OCI-LY7 (cell line): ENCODE measurements around the gene SSU72. TPM values are rescaled to one million over a fixed set of nuclear protein-coding genes. Genes with fewer than 3 reads are reported as not detected.

Experiments
- BruUV-seq: library from RNA; stranded (reverse); fragments of 400-500 nt; replicated peaks from 2 replicates; lab custom pipeline; 2021; lab: Mats Ljungman, UMichigan
- CTCF ChIA-PET: fragments of 300-600 bp; sonication (Branson Sonifier 250); formaldehyde crosslinking; loops from one replicate; lab custom pipeline; 2022; ENCODE audit warnings: antibody characterized with exemption; ENCODE audit not compliant: unreplicated experiment; lab: Charles Lee
- POLR2A ChIA-PET: fragments of 300-600 bp; sonication (Branson Sonifier 250); formaldehyde crosslinking; loops from one replicate; lab custom pipeline; 2022; ENCODE audit warnings: antibody characterized with exemption; lab: Charles Lee
- DNase-seq: peaks from one replicate; pipeline ENCODE4 v3.0.0-alpha.2; 2015; ENCODE audit warnings: low spot score
- H2AFZ ChIP-seq: fragments of 200-600 bp; sonication (generic), shearing (Covaris generic); 2 replicates; pipeline ENCODE4 v1.6.1; 2014; ENCODE audit warnings: mild to moderate bottlenecking, antibody characterized with exemption, low read length, moderate library complexity
- H3K27ac ChIP-seq: fragments of 200-600 bp; sonication (generic); 2 replicates; pipeline ENCODE4 v1.5.1; 2014; ENCODE audit warnings: mixed run types, low read depth, mild to moderate bottlenecking, moderate library complexity, low read length, inconsistent platforms; ENCODE audit not compliant: poor library complexity, severe bottlenecking
- H3K36me3 ChIP-seq: fragments of 200-600 bp; sonication (generic); 2 replicates; pipeline ENCODE4 v1.6.1; 2014; ENCODE audit warnings: mild to moderate bottlenecking, antibody characterized with exemption, low read length, moderate library complexity, mixed read lengths; ENCODE audit not compliant: insufficient read depth
- H3K4me1 ChIP-seq: fragments of 200-600 bp; sonication (generic); 2 replicates; pipeline ENCODE4 v1.5.1; 2014; ENCODE audit warnings: mild to moderate bottlenecking, low read length; ENCODE audit not compliant: insufficient read depth, poor library complexity, severe bottlenecking
- H3K4me2 ChIP-seq: fragments of 200-600 bp; sonication (generic); 2 replicates; pipeline ENCODE4 v1.6.1; 2014; ENCODE audit warnings: mild to moderate bottlenecking, low read length
- H3K4me3 ChIP-seq: fragments of 200-600 bp; sonication (generic); 2 replicates; pipeline ENCODE4 v1.5.1; 2014; ENCODE audit warnings: mild to moderate bottlenecking, low read depth, low read length; ENCODE audit not compliant: poor library complexity, severe bottlenecking
- H3K79me2 ChIP-seq: fragments of 200-600 bp; sonication (generic); 2 replicates; pipeline ENCODE4 v1.6.1; 2016; ENCODE audit warnings: low read depth, mild to moderate bottlenecking, low read length, moderate library complexity, mixed read lengths; ENCODE audit not compliant: insufficient read depth
- H3K9me2 ChIP-seq: fragments of 200-600 bp; sonication (generic); 2 replicates; pipeline ENCODE4 v1.6.1; 2016; ENCODE audit warnings: mild to moderate bottlenecking, low read length, mixed read lengths; ENCODE audit not compliant: insufficient read depth
- H3K9me3 ChIP-seq: fragments of 200-600 bp; sonication (generic); 2 replicates; pipeline ENCODE4 v1.6.1; 2014; ENCODE audit warnings: mild to moderate bottlenecking, mixed run types, low read length, mixed read lengths
- H4K20me1 ChIP-seq: fragments of 200-600 bp; sonication (generic); 2 replicates; pipeline ENCODE4 v1.6.1; 2014; ENCODE audit warnings: mild to moderate bottlenecking, antibody characterized with exemption, low read length, moderate library complexity, mixed read lengths; ENCODE audit not compliant: insufficient read depth
- EZH2phosphoT487 ChIP-seq: fragments of 200-600 bp; sonication (generic); IDR thresholded peaks from 2 replicates; pipeline ENCODE4 v1.6.1; 2018; ENCODE audit warnings: low read depth, borderline replicate concordance, mild to moderate bottlenecking, mixed run types, antibody characterized with exemption, low read length, moderate library complexity, mixed read lengths
- intact Hi-C: fragments of 100-400 bp; cut with micrococcal nuclease; formaldehyde crosslinking; loops from one replicate; pipeline ENCODE4 v1.10.0; 2022; ENCODE audit not compliant: unreplicated experiment
- total RNA-seq, 2 experiments: library from RNA; depleted of rRNA in 1 of 2; stranded (reverse); fragments of >200 nt in 1 of 2; shearing (Covaris generic) in 1 of 2; gene quantifications; 2 replicates each; pipeline ENCODE4 v1.2.3, GENCODE V29; 2014 to 2022
- TF ChIP-seq, protein P1 (sequence below): fragments of 200-600 bp; sonication (generic); conservative IDR thresholded peaks from 2 replicates; pipeline ENCODE4 v1.5.1; 2014; ENCODE audit warnings: mild to moderate bottlenecking, antibody characterized with exemption, low read length, moderate library complexity, mixed read lengths

SSU72 gene
- total RNA-seq, 2 experiments from 2014 or later, result 97.7 to 149 TPM

DNA sequence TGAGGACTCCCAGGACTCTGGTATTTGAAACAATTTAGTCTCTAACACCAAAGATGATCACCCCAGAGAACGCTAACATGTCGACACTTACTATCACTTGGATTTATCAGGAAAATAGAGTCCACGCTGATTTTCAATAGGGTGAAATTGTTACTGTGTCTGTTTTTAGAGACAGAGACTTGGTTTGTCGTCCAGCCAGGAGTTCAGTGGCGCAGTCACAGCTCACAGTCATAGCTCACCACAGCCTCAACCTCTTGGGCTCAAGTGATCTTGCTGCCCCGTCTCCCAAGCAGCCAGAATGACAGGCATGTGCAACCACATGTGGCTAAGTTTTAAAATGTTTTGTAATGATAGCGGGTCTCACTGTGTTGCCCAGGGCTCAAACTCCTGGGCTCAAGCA is 5.3 kb downstream of the SSU72 start:
- Histone ChIP-seq H4K20me1 (0 out of 2 replicates have a peak, but pooled peaks cover 12% of the 10 kb centered on the region), H3K9me3 (no peaks in the 10 kb centered on the region), H3K4me1 (peaks cover 13% of the 10 kb centered on the region), H3K9me2 (no peaks in the 10 kb centered on the region), H2AFZ (no peak overlapping the region), H3K36me3 (peaks cover 81% of the 10 kb centered on the region), H3K27ac (no peak overlapping the region), H3K4me2 (no peak overlapping the region), H3K79me2 (peaks cover 99% of the 10 kb centered on the region), H3K4me3 (no peak overlapping the region)
- no peak for TF ChIP-seq EZH2phosphoT487
- TF ChIP-seq, protein P1, sequence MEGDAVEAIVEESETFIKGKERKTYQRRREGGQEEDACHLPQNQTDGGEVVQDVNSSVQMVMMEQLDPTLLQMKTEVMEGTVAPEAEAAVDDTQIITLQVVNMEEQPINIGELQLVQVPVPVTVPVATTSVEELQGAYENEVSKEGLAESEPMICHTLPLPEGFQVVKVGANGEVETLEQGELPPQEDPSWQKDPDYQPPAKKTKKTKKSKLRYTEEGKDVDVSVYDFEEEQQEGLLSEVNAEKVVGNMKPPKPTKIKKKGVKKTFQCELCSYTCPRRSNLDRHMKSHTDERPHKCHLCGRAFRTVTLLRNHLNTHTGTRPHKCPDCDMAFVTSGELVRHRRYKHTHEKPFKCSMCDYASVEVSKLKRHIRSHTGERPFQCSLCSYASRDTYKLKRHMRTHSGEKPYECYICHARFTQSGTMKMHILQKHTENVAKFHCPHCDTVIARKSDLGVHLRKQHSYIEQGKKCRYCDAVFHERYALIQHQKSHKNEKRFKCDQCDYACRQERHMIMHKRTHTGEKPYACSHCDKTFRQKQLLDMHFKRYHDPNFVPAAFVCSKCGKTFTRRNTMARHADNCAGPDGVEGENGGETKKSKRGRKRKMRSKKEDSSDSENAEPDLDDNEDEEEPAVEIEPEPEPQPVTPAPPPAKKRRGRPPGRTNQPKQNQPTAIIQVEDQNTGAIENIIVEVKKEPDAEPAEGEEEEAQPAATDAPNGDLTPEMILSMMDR, result no peak
- ChIA-PET CTCF (no interaction called here), POLR2A (no interaction called here)
- BruUV-seq, result no TSS peak
- intact Hi-C loops, result no loop called here
- DNase-seq, result no peak

DNA sequence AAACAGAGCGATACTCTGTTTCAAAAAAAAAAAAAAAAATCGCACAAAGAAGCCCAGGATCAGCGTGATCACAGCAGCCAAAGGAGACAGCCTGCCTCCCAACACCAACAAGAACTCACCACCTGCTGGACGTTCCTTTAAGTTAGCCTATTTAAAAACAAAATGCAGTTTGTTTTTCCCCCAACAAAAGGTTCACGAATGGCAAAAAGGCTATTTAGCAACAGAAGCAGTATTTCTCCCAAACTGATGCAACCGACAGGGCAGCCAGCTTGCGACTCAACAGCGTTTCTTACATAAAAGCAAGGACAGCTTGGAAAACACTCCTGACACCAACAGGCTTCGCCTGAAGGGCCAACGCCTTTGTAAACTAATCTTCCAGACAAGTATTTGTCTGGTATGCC is 6.8 kb downstream of the SSU72 start:
- TF ChIP-seq EZH2phosphoT487, result no peak
- TF ChIP-seq, protein P1, result no peak
- CTCF ChIA-PET, result no interaction called here
- H4K20me1 ChIP-seq, result 0 out of 2 replicates have a peak, but pooled peaks cover 13% of the 10 kb centered on the region

DNA sequence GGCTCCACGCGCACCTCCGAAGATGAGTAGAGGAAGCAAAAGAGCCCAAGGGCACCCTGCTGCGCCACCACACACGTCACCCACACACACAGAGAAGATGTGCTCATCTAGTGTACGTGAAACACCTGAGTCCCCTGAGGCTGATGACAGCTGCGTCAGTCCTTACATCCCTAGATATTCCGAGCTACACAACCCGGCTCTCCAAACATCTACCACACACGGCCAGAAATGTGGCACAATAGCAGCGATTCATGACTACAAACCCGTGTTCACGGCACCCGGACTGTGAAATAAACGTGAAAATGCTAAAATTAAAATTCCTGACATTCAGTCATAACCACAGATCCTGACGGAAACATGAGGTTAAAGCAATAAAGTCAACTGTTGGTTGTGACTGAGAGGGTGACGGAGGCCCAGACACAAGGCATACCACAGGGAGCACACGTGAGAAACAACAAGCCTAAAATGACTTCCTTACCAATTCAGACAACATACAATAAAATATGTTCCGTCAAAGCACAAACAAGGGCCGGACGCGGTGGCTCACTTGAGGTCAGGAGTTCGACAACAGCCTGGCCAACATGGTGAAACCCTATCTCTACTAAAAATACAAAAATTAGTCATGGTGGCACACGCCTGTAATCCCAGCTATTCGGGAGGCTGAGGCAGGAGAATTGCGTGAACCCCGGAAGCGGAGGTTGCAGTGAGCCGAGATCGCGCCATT is 7.3 kb downstream of the SSU72 start:
- DNase-seq, result no peak
- Histone ChIP-seq H3K27ac (no peak overlapping the region), H3K4me1 (peaks cover 6% of the 10 kb centered on the region), H3K79me2 (peaks cover 86% of the 10 kb centered on the region), H2AFZ (no peak overlapping the region), H3K9me2 (no peaks in the 10 kb centered on the region), H3K9me3 (no peaks in the 10 kb centered on the region), H3K4me2 (no peak overlapping the region), H3K4me3 (no peak overlapping the region), H4K20me1 (0 out of 2 replicates have a peak, but pooled peaks cover 13% of the 10 kb centered on the region), H3K36me3 (peaks cover 93% of the 10 kb centered on the region)
- ChIA-PET CTCF (no interaction called here), POLR2A (no interaction called here)
- TF ChIP-seq, protein P1, result no peak
- TF ChIP-seq EZH2phosphoT487, result no peak
- BruUV-seq, result no TSS peak
- intact Hi-C loops, result no loop called here

More for the DNA sequence above, 6.8 kb downstream of the SSU72 start:
- no peak overlapping the region for H2AFZ ChIP-seq
- H3K4me1 ChIP-seq, result peaks cover 8% of the 10 kb centered on the region
- H3K9me2 ChIP-seq, result no peaks in the 10 kb centered on the region
- POLR2A ChIA-PET, result no interaction called here
- H3K4me3 ChIP-seq, result no peak overlapping the region
- no peak overlapping the region for H3K4me2 ChIP-seq
- no TSS peak for BruUV-seq
- H3K79me2 ChIP-seq, result peaks cover 92% of the 10 kb centered on the region
- no peaks in the 10 kb centered on the region for H3K9me3 ChIP-seq
- DNase-seq, result no peak
- intact Hi-C loops, result no loop called here
- peaks cover 92% of the 10 kb centered on the region for H3K36me3 ChIP-seq
- H3K27ac ChIP-seq, result no peak overlapping the region
